Measurements from ENCODE around the gene DSTN.

- no peak for TF ChIP-seq POLR2A (IDR thresholded peaks at IDR 0.05; ENCODE audit: low read length)
- TF ChIP-seq GATA1 (IDR thresholded peaks at IDR 0.05; ENCODE audit: low read depth, low read length) = no peak
Measured at GRCh38 chr20:17617868-17618672, 48.2 kb downstream of the DSTN start.

Data from erythroblast (primary cell).